ENCODE data around the gene ADCY2. TPM values are rescaled to one million over a fixed set of nuclear protein-coding genes. Genes with fewer than 3 reads are reported as not detected.

ADCY2 gene
- polyA plus RNA-seq, 1 of the 3 experiments (the other 2 are of a cell fraction), result not detected

DNA sequence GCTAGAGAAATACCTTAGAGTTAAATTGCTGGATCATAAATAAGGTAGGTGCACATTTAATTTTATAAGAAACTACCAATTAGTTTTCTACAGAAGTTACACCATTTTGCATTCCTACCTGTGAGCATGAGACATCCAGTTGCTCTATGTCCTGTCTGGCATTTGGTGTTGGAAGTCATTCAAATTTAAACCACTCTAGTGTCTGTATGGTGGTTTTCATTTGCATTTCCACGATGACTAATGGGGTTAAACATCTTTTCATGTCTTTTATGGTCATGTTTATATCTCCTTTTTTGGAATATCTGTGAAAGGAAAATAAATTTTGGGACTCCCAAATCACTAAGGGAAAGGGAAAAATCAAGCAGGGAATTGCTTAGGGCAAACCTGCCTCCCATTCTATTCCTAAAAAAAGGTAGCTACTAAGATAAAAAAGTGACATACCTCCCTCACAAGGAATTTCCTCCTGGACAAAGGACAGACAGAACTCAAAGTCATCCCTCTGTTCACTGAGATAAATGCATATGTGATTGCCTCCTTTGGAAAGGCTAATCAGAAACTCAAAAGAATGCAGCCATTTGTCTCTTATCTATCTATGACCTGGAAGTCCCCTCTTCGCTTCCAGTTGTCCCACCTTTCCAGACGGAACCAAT is 31.6 kb upstream of the ADCY2 start:
- CTCF ChIA-PET, result no interaction called here
- POLR2A ChIA-PET, result no interaction called here
- Histone ChIP-seq H3F3A (replicated peaks; ENCODE audit: insufficient read depth) (no peaks in the 10 kb centered on the region), H3K4me3 (ENCODE audit: low read depth in 2 of 2, low read length in 1 of 2) (no peak overlapping the region), H3K9me2 (no peaks in the 10 kb centered on the region; the same call in 1 of the 2 replicates), H3K27ac (ENCODE audit: low read depth in 2 of 2, low read length in 1 of 2) (no peak overlapping the region), H3K9ac (no peak overlapping the region), H3K27me3 (ENCODE audit: insufficient read depth) (no peaks in the 10 kb centered on the region), H3K9me3 (no peaks in the 10 kb centered on the region), H3K4me1 (ENCODE audit: control insufficient read depth in 1 of 2, insufficient read depth in 2 of 2, low read depth in 1 of 2, low read length in 1 of 2) (no peaks in the 10 kb centered on the region), H2AFZ (ENCODE audit: low read depth) (no peak overlapping the region), H4K20me1 (ENCODE audit: insufficient read depth) (no peaks in the 10 kb centered on the region), H3K79me2 (ENCODE audit: insufficient read depth) (no peaks in the 10 kb centered on the region), H3K36me3 (replicated peaks in 1 of 2; ENCODE audit: control insufficient read depth in 1 of 2, insufficient read depth in 2 of 2, low read length in 1 of 2) (no peaks in the 10 kb centered on the region), H3K4me2 (no peak overlapping the region)
- 0% methylated on average over 3 of the region's 3 CpGs for WGBS (ENCODE audit: low lambda C conversion rate)
- no peak for DNase-seq
- TF ChIP-seq TEAD4 (IDR thresholded peaks at IDR 0.05; ENCODE audit: borderline replicate concordance, insufficient read depth) (no peak), ELF1 (IDR thresholded peaks at IDR 0.05) (no peak), FOXM1 (IDR thresholded peaks at IDR 0.05; ENCODE audit: low read depth) (no peak), FOXJ3 (CRISPR knock-in tag; IDR thresholded peaks at IDR 0.05) (no peak), CHD2 (IDR thresholded peaks at IDR 0.05; ENCODE audit: low read length, partially characterized antibody) (no peak), FOSL2 (IDR thresholded peaks at IDR 0.05; ENCODE audit: borderline replicate concordance, low read depth) (no peak), EP300 (IDR thresholded peaks at IDR 0.05; ENCODE audit: borderline replicate concordance in 1 of 2, low read depth in 1 of 2, low read length in 1 of 2) (no peak), MAX (IDR thresholded peaks at IDR 0.05; ENCODE audit: low read depth) (no peak), POLR2AphosphoS5 (IDR thresholded peaks at IDR 0.05; ENCODE audit: low read depth, low read length) (no peak), SIN3A (IDR thresholded peaks at IDR 0.05; ENCODE audit: borderline replicate concordance, low read depth, low read length) (no peak), GABPA (IDR thresholded peaks at IDR 0.05; ENCODE audit: low read depth) (no peak), JUND (IDR thresholded peaks at IDR 0.05) (no peak)
- TF ChIP-seq, protein P1, sequence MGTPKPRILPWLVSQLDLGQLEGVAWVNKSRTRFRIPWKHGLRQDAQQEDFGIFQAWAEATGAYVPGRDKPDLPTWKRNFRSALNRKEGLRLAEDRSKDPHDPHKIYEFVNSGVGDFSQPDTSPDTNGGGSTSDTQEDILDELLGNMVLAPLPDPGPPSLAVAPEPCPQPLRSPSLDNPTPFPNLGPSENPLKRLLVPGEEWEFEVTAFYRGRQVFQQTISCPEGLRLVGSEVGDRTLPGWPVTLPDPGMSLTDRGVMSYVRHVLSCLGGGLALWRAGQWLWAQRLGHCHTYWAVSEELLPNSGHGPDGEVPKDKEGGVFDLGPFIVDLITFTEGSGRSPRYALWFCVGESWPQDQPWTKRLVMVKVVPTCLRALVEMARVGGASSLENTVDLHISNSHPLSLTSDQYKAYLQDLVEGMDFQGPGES (IDR thresholded peaks at IDR 0.05; ENCODE audit: low read depth, low read length), result no peak
- TF ChIP-seq, protein P2, sequence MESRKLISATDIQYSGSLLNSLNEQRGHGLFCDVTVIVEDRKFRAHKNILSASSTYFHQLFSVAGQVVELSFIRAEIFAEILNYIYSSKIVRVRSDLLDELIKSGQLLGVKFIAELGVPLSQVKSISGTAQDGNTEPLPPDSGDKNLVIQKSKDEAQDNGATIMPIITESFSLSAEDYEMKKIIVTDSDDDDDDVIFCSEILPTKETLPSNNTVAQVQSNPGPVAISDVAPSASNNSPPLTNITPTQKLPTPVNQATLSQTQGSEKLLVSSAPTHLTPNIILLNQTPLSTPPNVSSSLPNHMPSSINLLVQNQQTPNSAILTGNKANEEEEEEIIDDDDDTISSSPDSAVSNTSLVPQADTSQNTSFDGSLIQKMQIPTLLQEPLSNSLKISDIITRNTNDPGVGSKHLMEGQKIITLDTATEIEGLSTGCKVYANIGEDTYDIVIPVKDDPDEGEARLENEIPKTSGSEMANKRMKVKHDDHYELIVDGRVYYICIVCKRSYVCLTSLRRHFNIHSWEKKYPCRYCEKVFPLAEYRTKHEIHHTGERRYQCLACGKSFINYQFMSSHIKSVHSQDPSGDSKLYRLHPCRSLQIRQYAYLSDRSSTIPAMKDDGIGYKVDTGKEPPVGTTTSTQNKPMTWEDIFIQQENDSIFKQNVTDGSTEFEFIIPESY (IDR thresholded peaks at IDR 0.05; ENCODE audit: borderline replicate concordance, low read depth), result no peak

- ChIA-PET CTCF (no interaction called here), POLR2A (no interaction called here)
- H4K20me1 ChIP-seq (ENCODE audit: insufficient read depth), result no peaks in the 10 kb centered on the region
- TF ChIP-seq, protein P2 (IDR thresholded peaks at IDR 0.05; ENCODE audit: borderline replicate concordance, low read depth), result no peak
- no peak for TF ChIP-seq FOXJ3 (CRISPR knock-in tag; IDR thresholded peaks at IDR 0.05)
- TF ChIP-seq, protein P3, sequence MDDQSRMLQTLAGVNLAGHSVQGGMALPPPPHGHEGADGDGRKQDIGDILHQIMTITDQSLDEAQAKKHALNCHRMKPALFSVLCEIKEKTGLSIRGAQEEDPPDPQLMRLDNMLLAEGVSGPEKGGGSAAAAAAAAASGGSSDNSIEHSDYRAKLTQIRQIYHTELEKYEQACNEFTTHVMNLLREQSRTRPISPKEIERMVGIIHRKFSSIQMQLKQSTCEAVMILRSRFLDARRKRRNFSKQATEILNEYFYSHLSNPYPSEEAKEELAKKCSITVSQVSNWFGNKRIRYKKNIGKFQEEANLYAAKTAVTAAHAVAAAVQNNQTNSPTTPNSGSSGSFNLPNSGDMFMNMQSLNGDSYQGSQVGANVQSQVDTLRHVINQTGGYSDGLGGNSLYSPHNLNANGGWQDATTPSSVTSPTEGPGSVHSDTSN (IDR thresholded peaks at IDR 0.05), result no peak
- H3K36me3 ChIP-seq (replicated peaks in 1 of 2; ENCODE audit: control insufficient read depth in 1 of 2, insufficient read depth in 2 of 2, low read length in 1 of 2), result no peaks in the 10 kb centered on the region
- no peak overlapping the region for H3K4me3 ChIP-seq (ENCODE audit: low read depth in 2 of 2, low read length in 1 of 2)
- no peaks in the 10 kb centered on the region for H3K79me2 ChIP-seq (ENCODE audit: insufficient read depth)
- H3K9ac ChIP-seq, result no peak overlapping the region
- no peak overlapping the region for H2AFZ ChIP-seq (ENCODE audit: low read depth)
- no peak overlapping the region for H3K27ac ChIP-seq (ENCODE audit: low read depth in 2 of 2, low read length in 1 of 2)
- H3K9me3 ChIP-seq, result no peaks in the 10 kb centered on the region
- no peaks in the 10 kb centered on the region for H3K4me1 ChIP-seq (ENCODE audit: control insufficient read depth in 1 of 2, insufficient read depth in 2 of 2, low read depth in 1 of 2, low read length in 1 of 2)
- H3K27me3 ChIP-seq (ENCODE audit: insufficient read depth), result no peaks in the 10 kb centered on the region
- no peaks in the 10 kb centered on the region; the same call in 1 of the 2 replicates for H3K9me2 ChIP-seq
- 4% methylated on average over 4 of the region's 4 CpGs for WGBS (ENCODE audit: low lambda C conversion rate)
- H3K4me2 ChIP-seq, result no peak overlapping the region
- no peak for DNase-seq
- no peaks in the 10 kb centered on the region for H3F3A ChIP-seq (replicated peaks; ENCODE audit: insufficient read depth)
These were observed 28.2 kb upstream of the ADCY2 start for GRCh38 chr5:7367780-7368179.

Data from SK-N-SH (cell line).